Cortex of kidney (tissue), 1 donor: Measurements from ENCODE around the gene RRAGD.

Experiments used
- DNase-seq: peaks from one replicate; lab custom pipeline; 2025; lab: John Stamatoyannopoulos, UW

RRAGD gene, protein sequence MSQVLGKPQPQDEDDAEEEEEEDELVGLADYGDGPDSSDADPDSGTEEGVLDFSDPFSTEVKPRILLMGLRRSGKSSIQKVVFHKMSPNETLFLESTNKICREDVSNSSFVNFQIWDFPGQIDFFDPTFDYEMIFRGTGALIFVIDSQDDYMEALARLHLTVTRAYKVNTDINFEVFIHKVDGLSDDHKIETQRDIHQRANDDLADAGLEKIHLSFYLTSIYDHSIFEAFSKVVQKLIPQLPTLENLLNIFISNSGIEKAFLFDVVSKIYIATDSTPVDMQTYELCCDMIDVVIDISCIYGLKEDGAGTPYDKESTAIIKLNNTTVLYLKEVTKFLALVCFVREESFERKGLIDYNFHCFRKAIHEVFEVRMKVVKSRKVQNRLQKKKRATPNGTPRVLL

DNA sequence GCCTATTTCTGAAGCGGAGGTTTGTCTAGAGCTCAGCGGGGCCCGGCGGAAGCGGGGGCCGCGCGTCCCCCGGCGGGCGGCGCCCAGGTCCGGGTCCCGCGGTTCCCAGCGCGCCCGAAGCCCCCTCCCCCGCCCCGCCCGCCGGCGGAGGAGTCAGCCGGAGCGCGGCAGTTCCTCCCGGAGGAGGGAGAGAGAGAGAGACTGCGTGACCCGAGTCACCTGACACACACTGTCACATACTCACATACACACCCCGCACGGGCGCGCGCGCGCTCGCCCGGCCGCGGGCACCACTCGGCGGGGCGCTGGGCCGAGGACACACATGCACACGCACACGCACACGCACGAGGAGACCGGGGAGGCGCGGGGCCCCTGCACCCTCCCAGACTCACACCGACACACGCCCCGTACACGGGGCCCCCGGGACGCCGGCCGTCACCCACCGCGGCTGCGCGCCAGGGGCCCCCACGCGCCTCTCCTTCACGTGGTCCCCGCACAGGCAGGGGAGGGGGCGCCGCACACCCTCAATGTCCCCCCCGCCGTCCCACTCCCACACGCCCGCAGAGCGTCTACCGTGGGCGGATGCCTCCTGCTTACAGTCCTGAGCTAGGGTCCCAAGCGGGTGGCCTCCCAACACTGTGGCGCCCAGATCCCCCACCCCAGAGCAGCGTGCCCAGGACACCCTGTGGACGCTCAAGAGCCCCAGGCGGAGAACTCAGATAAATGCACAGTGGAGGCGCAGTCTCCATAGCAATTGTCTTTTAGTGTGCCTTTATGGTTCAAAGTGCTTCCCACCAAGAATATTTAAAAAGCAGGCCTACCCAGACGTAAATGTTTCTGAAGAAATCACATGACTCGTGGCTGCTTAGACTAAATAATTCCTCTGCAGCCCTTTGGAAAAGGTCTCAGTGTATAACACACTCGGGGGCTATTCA, at the start of gene RRAGD:
Gene RRAGD, minus strand, starts transcription at position 203 of the 935 bp plus-strand sequence. CDS start 280 bp downstream, outside the sequence.
- DNase-seq, result peak; percentile 17

DNA sequence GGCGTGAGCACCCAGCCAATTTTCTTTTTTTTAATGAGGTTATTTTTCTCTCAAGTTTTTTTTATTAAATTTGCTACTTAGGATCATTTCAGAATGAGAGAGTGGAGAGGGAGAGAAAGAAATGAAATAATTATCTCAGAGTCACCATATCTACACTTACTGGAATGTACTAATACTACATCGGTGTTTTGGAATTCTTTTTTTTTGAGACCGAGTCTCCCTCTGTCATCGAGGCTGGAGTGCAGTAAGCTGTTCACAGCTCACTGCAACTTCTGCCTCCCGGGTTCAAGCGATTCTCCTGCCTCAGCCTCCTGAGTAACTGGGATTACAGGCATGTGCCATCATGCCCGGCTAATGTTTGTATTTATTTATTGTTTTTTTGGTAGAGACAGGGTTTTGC, 48.6 kb upstream of the RRAGD start:
- no peak for DNase-seq

DNA sequence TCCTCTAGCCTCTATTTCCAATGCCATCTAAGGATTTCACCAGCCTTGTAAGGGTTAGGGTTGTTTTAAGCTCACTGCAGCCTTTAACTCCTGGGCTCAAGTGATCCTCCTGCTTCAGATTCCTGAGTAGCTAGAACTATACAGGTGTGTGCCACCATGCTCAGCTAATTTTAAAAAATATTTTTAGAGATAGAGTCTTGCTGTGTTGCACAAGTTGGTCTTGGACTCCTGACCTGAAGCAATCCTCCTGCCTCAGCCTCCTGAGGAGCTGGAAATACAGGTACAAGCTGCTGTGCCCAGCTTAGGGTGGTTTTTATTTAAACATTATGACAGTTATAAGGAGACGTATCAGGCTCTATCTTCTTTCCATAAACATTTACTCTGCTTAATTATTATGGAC, 47.4 kb upstream of the RRAGD start:
- DNase-seq, result no peak

DNA sequence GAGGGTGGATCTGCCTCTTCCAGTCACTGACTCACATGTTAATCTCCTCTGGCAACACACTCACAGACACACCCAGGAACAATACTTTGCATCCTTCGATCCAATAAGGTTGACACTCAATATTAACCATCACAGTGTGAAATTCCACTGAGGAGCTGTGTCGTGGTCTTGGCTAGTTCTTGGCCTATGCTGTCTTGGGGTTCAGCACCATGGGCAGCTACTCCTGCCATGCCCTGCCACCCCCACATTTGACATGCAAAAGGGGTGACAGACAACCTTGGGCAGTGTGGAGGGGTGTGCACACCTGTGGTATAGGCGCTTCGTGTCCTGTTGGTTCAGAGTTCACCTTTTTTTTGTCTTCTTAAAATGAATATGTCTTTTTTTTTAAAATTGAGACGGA, 46.6 kb upstream of the RRAGD start:
- DNase-seq, result no peak

DNA sequence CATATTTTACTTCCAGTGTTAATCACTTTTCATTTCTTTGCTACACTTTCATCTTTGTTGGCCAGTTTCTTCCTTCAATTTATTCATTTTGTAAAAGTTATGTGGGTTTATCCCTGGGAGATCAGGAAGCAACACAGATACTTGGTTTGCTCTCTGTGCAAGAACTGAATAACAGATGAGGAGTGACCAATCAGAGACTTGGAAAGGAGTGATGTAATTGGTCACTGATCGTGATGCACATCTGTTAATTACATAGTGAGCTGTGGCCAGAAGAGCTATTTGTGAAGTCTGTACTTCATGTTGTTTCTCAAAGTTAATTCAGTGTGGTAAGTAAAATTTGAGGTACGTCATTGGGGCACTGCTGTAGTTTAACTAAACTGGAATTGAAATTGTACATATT, 42.2 kb upstream of the RRAGD start:
- DNase-seq, result no peak

DNA sequence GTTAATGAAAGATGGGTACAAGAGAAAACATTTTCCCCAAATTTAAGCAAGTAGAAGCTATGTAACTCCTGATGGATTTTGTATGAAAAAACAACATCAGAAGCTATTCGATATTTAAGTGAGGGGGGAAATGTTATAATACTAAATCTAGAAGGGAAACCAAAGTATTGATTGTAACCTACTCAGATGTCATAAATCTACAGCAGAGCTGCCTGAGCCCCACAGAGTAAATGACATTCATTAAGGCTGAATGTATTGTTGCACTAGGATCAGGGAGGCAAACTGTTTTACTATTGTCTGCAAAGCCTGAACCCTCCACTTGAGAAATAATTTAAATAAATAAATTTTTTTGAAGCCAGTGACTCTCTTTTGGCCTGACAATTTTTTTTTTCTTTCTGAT, 40.2 kb upstream of the RRAGD start:
- DNase-seq, result no peak

DNA sequence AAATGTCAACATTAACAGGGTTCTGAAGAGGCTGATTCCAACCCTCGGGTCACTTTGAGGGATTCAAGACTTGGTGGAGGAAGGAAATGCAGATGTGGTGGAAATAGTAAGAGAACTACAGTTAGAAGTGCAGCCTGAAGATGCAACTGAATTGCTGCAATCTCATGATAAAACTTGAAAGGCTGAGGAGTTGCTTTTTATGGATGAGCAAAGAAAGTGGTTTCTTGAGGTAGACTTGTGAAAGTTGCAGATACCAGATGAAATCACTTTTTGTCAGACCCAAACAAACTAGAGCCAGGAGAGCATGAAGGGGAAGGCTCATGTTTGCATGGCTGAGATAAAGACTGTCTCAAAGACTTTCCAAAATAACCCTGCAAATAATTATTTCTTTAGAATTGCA, 37.1 kb upstream of the RRAGD start:
- DNase-seq, result no peak

DNA sequence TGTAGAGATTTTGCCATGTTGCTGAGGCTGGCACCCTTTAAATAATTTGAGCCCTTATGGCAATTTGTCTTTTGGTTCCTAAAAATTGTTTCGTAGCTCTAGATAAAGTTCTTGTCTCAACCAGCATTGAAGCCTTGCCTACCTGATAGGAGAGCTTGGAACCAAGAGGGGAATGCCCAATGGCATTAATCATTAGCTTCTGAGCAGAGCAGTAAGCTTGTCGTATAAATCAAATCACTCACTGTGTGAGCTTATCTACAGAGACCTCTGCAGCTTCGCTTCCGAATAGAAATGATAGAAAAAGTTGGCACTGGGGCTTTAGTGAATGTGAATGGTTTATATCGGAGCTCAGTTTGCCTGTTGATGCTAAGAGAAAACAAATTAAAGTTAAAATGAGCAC, 31.6 kb upstream of the RRAGD start:
- no peak for DNase-seq

DNA sequence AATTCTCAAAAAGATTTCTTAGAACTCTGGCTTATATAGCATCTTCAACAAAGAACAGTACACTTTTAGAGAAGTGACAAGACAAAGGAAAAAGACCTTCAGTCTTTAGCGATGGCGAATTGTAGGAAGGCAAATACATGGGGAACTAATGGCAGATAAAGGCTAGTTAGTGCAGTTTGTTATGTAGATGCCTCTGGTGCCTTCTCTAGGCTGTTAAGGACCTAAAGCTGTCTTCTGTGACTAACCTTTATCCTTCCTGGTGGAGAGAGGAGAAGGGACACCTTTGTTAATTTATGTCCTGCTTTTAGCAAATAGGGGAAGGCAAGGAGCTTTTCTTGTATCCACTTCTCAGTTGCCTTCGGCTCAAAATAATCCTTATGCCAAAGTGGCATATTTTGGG, 28.1 kb upstream of the RRAGD start:
- DNase-seq, result no peak

DNA sequence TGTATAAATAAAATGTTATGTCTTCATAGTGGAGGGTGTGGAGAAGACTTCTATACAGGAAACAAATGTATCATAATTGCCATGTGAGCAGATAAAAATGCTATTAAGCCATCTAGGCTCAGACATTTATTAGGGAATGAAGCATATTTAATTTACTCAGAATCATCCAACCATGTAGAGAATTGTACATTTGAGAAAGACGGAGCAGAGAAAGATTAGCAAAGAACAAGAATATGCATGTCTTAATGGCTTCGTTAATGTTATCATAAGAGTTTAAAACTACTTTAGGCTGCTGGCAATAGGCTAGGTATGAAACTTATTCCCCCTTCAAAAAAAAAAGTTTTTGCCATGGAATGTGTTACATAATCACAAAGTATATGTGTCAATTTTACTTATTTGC, 26.9 kb upstream of the RRAGD start:
- no peak for DNase-seq

DNA sequence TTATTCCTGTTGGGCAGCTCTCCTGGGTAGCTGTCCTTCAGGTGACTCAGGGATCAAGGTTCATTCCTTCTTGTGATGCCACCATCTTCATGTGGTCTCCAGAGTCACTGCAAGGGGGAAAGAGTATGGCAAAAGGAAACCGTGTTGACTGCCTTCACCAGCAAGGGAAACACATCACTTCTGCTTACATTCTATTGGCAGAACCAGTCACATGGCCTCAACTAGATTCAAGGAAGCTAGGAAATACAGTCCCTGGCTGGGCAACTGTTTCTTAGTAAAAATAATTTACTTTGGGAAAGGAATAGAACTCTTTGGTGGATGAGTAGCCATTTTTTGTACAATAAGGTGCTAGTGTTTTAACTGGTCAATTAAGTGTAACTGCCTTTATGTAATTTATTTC, 26.2 kb upstream of the RRAGD start:
- no peak for DNase-seq

DNA sequence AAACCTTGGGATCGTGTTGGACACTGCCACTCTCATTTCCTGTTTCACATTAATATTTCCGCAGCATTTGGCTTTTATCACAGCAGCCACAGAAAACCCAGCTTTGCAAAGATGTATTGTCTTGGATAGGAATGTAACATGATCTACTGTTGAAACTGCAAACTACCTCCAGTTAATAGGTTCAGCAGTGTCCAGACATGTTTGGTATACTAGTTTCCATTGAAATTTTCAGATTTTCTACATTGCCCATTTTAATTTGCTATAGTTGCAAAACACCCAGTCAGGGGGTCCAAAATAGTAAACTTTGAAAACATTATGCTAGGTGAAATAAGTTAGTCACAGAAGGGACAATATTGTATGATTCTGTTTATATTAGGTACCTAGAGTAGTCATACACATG, 24.2 kb upstream of the RRAGD start:
- DNase-seq, result no peak

DNA sequence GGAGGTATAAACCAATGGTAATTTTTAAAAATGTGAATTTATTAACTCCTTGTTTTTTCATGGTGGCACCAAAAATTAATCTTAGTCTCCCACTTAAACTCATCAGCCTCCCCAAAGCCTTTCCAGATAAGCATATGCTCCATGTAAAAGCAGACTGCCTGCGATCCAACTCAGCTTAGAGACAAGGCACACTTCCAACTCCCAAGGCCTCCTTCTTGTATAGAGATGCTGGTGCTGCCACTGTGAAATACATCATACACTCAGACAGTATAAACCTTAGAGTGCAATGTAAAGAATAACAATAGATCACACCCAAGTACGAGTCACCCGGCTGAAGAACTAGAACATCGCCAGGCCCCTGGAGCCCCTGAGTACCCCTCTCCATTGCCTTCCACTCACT, 22.9 kb upstream of the RRAGD start:
- no peak for DNase-seq

DNA sequence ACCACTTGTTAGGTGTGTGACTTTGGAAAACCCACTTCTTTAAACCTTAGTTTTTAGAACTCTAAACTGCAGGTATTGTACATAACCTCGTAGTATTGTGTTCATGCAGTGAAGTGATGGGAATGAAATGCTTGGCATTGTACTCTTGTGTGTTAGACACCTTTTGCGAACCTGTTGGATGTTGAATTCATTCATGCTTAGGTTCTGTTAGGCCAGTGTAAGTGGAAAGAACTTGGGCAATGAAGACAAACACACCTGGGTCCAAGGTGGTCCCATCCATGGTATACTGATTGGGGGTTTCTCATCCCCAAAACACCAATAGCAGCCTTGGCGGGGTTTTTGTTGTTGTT, 22.1 kb upstream of the RRAGD start:
- no peak for DNase-seq

DNA sequence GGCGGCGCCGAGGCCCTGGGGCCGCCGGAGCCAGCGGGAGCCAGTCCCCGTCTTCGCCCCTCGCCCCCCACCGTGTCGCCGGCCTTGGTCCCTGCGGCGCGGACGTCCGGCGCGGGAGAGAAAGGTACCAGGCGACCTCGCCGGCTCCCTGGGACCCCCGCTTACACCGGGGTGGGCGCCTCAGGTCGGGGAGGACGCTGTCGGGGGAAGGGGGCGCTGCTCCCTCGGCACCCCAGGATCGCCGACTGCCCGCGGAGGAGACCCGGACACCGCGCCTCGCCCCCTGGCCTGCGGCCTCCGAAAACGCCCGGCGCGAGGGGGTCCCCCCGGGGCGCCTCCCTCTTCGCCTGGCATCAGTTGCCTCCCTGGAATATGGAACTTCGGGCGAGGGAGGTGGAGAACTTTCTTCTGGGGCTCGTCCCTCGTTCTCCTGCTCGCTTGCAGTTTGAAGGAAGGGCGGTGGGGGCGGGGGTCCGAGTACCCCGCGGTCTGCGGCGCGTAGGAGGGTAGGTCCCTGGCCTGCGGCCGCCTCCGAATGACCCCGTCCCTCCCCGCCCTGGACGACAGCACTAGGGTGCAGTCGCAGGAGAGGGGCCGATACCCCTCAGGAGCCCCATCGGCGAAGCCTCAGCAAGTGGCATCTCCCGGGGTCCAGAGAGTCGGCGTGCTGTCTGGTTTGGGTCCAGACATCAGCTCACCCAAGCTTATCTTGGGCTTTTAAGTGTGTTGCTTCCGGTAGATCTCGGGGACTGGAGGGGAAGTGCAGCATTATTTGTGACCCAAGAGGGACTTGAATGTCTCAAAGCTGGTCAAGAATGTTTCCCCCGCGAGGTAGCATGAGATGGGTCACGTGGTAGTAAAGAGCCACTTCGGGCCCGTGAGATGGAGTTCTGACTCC, 21.4 kb upstream of the RRAGD start:
- DNase-seq, result no peak

DNA sequence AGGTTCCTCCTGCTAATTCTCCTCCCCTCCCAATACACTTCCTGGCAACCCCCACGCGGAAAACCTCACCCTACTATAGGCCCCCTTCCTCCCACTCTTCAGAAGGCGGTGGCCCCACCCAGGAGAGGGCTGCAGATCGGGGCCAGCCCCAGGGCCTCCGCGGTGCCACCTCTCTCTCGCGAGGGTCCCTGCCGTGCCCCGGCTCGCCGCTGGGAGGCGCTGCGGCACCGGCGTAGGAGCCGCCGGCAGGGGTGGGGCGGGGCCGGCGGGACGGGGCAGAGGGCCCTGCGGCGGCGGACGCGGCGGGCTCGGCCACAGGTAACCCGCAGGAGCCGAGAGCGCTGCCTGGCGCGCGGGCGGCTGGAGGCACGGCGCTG, 20.8 kb upstream of the RRAGD start, which contains the start of gene ANKRD6:
Gene ANKRD6, plus strand, starts transcription at position 278 of the 377 bp plus-strand sequence. CDS start 133,825 bp downstream, outside the sequence.
- DNase-seq, result no peak

DNA sequence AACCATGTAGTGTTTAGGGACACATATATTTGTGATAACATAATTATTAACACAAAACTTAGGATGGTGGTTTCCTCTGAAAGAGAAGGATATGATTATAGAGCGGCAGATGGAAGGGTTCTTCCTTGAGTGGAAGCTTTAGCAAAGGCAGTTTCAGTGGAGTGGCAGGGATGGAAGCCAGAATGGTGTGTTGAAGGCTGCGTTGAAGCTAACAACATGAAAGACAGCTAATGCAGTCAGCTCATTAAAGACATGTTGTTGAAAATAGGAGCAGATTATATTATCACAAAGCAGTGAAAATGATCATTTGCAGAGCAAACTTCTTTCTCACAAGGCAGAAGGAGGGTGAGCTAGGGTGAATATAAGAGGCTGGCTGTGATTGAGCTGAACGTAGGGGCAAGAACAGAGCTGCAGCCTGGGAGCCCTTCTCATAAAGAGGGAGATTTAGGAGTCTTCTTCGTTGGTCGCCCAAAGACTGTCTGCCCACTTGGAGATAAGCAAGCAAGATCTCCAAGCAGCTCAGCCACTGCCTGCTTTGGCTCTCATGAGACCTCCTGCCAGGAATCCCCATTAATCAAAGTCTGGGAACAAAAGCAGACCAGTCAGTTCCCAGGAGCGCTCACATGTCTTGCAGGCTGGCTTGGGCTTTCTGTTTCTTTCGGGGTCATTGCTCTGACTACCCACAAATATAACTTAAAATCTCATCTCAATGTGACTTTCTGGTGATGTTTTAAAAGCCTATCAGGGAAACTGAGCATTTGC, 18.3 kb upstream of the RRAGD start:
- no peak for DNase-seq

DNA sequence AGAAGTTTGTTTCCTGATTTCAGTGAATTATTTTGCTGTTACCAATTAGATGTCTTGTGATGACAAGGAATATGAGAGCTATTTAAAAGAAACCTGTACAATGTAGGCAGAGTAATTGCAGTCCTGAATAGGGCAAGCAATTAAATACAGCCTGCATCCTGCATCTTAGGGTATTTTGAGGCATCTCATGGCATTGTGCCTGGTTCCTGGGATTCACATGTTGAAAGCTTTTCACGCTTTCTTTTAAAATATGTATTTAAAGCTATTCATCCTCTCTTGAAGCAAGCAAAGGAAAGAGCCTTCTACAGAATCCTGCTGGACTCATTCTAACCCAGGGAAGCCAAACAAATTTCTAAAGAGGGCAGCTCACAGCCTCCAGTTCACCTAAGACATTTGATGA, 4.7 kb upstream of the RRAGD start:
- no peak for DNase-seq

DNA sequence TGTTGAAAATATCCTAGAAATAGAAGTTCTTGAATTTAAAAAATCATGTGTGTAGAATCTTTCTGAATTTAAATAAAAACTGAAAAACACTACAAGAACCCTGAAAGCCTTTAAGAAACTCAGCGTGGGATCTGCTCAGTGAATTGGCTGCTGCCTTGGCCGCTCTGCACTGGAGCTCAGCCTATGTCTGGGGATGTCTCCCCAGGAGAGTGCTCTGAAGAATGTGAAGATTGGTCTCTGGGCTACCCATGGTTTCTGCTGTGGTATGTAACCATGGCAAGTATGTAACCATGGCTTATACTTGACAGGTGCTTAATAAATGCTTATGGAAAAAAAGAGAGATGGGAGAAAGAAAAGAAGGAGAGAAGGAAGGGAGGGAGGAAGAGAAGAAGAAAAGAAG, 3.1 kb upstream of the RRAGD start:
- no peak for DNase-seq

DNA sequence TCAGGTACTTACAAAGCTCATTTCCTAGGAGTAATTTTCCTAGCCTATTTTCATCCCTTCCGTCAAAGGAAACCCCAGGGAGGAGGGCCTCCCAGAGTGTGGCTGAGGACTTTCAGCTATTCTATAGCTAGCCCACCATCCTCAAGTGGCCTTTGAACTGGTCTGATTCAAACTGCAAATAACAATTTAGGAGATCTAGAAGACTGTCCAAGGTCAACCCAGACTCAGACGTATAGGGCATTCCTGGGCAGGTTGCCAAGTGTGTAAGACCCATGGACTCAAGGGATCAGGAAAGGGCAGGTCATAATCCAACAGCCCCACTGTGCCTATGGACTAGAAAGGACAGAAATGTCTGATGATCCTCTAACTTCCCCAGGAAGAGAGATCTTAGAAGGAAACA, 2.1 kb upstream of the RRAGD start:
- DNase-seq, result no peak

DNA sequence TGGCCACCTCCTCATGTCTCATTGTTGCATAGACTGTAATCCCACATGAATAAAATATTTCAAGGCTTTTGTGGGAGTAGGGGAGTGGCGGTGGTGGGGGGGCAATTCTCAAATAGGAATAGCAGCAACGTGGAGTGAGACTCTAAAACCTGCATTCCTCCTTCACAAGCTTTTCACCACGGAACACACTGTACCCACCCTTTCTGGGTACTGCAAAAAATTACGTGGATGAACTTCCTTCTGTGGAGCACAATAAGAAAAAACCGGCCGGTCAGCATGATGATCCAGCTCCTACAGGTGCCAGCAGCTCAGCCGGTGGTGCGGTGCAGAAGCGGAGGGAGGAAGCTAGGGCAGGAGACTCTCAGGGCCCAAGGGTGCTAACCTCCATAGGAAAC, 930 bp upstream of the RRAGD start:
- DNase-seq, result no peak
